Measurements from ENCODE around the gene PCNX2. TPM values are rescaled to one million over a fixed set of nuclear protein-coding genes. Genes with fewer than 3 reads are reported as not detected.

The PCNX2 gene
- total RNA-seq, 2 experiments from 2014 or later: 17.7 to 18.6 TPM

- Mint-ChIP-seq H3K27ac (no peak overlapping the region), H3K4me1 (ENCODE audit: low read depth) (no peaks in the 10 kb centered on the region), H3K36me3 (ENCODE audit: low read depth) (no peaks in the 10 kb centered on the region), H3K27me3 (ENCODE audit: low read depth) (no peaks in the 10 kb centered on the region), H3K4me3 (no peak overlapping the region), H3K9me3 (ENCODE audit: insufficient read depth) (no peaks in the 10 kb centered on the region)
- DNase-seq: peak; percentile 23
- ChIA-PET POLR2A (no interaction called here), CTCF (interaction anchor here (1.1 to 2.5 kb wide), 2 partner anchors 10 to 397 kb away, joined by 3 to 6 read pairs; no protein-coding TSS in a partner anchor)
- no peak for ATAC-seq
Measured at GRCh38 chr1:233025157-233025556, 270.4 kb downstream of the PCNX2 start.

GRCh38 chr1:233024199-233024598 lies 271.3 kb downstream of the PCNX2 start:
- POLR2A ChIA-PET: no interaction called here
- Mint-ChIP-seq H3K9me3 (ENCODE audit: insufficient read depth) (no peaks in the 10 kb centered on the region), H3K36me3 (ENCODE audit: low read depth) (peaks cover under 1% of the 10 kb centered on the region), H3K4me1 (ENCODE audit: low read depth) (no peaks in the 10 kb centered on the region), H3K27ac (no peak overlapping the region), H3K27me3 (ENCODE audit: low read depth) (no peaks in the 10 kb centered on the region), H3K4me3 (no peak overlapping the region)
- no peak for ATAC-seq
- CTCF ChIA-PET: interaction anchor here (2.5 kb wide), 1 partner anchor 11 kb away, joined by 6 read pairs; no protein-coding TSS in a partner anchor
- DNase-seq: no peak

DNA sequence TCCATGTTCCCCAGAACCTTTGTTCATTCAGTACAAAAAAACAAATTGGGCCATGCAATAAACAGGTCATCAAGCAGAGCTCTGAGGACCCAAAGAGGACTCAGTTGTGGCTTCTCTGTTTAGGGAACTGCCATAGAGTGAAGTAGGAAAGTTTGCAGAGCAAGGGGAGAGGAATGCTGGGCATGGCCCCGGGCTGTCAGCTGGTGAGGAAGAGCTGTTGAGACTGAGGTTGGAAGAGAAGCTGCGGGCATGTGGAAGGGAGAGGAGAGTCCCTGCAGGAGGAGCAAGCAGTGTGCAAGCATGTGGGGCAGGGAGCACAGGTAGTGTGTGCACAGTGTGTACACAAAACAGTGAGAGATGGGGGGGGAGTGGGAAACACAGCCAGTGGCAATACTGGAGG lies 273.3 kb downstream of the PCNX2 start:
- Mint-ChIP-seq H3K27me3 (ENCODE audit: low read depth) (no peaks in the 10 kb centered on the region), H3K4me1 (ENCODE audit: low read depth) (no peaks in the 10 kb centered on the region), H3K4me3 (no peak overlapping the region), H3K27ac (no peak overlapping the region), H3K36me3 (ENCODE audit: low read depth) (peaks cover 3% of the 10 kb centered on the region), H3K9me3 (ENCODE audit: insufficient read depth) (no peaks in the 10 kb centered on the region)
- ATAC-seq (no peak), DNase-seq (no peak)
- CTCF ChIA-PET: no interaction called here
- POLR2A ChIA-PET: no interaction called here

- no peak overlapping the region for H3K4me3 Mint-ChIP-seq
- H3K9me3 Mint-ChIP-seq (ENCODE audit: insufficient read depth): no peaks in the 10 kb centered on the region
- ATAC-seq (no peak), DNase-seq (no peak)
- H3K36me3 Mint-ChIP-seq (ENCODE audit: low read depth): peaks cover 5% of the 10 kb centered on the region
- no peaks in the 10 kb centered on the region for H3K27me3 Mint-ChIP-seq (ENCODE audit: low read depth)
- H3K27ac Mint-ChIP-seq: no peak overlapping the region
- CTCF ChIA-PET: no interaction called here
- peaks cover 10% of the 10 kb centered on the region for H3K4me1 Mint-ChIP-seq (ENCODE audit: low read depth)
- POLR2A ChIA-PET: no interaction called here
Measured at GRCh38 chr1:233020426-233020825, 275.1 kb downstream of the PCNX2 start.

GRCh38 chr1:233019778-233020325 lies 275.7 kb downstream of the PCNX2 start:
- ChIA-PET POLR2A (no interaction called here), CTCF (no interaction called here)
- Mint-ChIP-seq H3K27ac (no peak overlapping the region), H3K4me1 (ENCODE audit: low read depth) (peaks cover 10% of the 10 kb centered on the region), H3K36me3 (ENCODE audit: low read depth) (peaks cover 5% of the 10 kb centered on the region), H3K27me3 (ENCODE audit: low read depth) (no peaks in the 10 kb centered on the region), H3K4me3 (no peak overlapping the region), H3K9me3 (ENCODE audit: insufficient read depth) (no peaks in the 10 kb centered on the region)
- no peak for ATAC-seq
- no peak for DNase-seq

- peaks cover 10% of the 10 kb centered on the region for H3K4me1 Mint-ChIP-seq (ENCODE audit: low read depth)
- H3K9me3 Mint-ChIP-seq (ENCODE audit: insufficient read depth): no peaks in the 10 kb centered on the region
- H3K4me3 Mint-ChIP-seq: no peak overlapping the region
- POLR2A ChIA-PET: no interaction called here
- peaks cover 11% of the 10 kb centered on the region for H3K36me3 Mint-ChIP-seq (ENCODE audit: low read depth)
- ATAC-seq (no peak), DNase-seq (no peak)
- no peak overlapping the region for H3K27ac Mint-ChIP-seq
- CTCF ChIA-PET: no interaction called here
- H3K27me3 Mint-ChIP-seq (ENCODE audit: low read depth): no peaks in the 10 kb centered on the region
Measured at GRCh38 chr1:233019083-233019482, 276.4 kb downstream of the PCNX2 start.

- Mint-ChIP-seq H3K36me3 (ENCODE audit: low read depth) (peaks cover 21% of the 10 kb centered on the region), H3K27me3 (ENCODE audit: low read depth) (no peaks in the 10 kb centered on the region), H3K4me1 (ENCODE audit: low read depth) (peaks cover 14% of the 10 kb centered on the region), H3K4me3 (no peak overlapping the region), H3K9me3 (ENCODE audit: insufficient read depth) (no peaks in the 10 kb centered on the region), H3K27ac (no peak overlapping the region)
- DNase-seq (no peak), ATAC-seq (no peak)
- POLR2A ChIA-PET: no interaction called here
- CTCF ChIA-PET: no interaction called here
Measured at GRCh38 chr1:233016798-233017197, 278.7 kb downstream of the PCNX2 start.

GRCh38 chr1:233015965-233016364 lies 279.6 kb downstream of the PCNX2 start:
- Mint-ChIP-seq H3K36me3 (ENCODE audit: low read depth) (peaks cover 21% of the 10 kb centered on the region), H3K27ac (no peak overlapping the region), H3K27me3 (ENCODE audit: low read depth) (no peaks in the 10 kb centered on the region), H3K9me3 (ENCODE audit: insufficient read depth) (no peaks in the 10 kb centered on the region), H3K4me3 (no peak overlapping the region), H3K4me1 (ENCODE audit: low read depth) (peaks cover 15% of the 10 kb centered on the region)
- ChIA-PET POLR2A (no interaction called here), CTCF (no interaction called here)
- DNase-seq: no peak
- peak; percentile 53 for ATAC-seq

GRCh38 chr1:233012021-233012420 lies 283.5 kb downstream of the PCNX2 start:
- Mint-ChIP-seq H3K4me1 (ENCODE audit: low read depth) (peaks cover 20% of the 10 kb centered on the region), H3K36me3 (ENCODE audit: low read depth) (peaks cover 18% of the 10 kb centered on the region), H3K27ac (no peak overlapping the region), H3K27me3 (ENCODE audit: low read depth) (no peaks in the 10 kb centered on the region), H3K4me3 (no peak overlapping the region), H3K9me3 (ENCODE audit: insufficient read depth) (no peaks in the 10 kb centered on the region)
- no peak for ATAC-seq
- no peak for DNase-seq
- ChIA-PET CTCF (no interaction called here), POLR2A (no interaction called here)

DNA sequence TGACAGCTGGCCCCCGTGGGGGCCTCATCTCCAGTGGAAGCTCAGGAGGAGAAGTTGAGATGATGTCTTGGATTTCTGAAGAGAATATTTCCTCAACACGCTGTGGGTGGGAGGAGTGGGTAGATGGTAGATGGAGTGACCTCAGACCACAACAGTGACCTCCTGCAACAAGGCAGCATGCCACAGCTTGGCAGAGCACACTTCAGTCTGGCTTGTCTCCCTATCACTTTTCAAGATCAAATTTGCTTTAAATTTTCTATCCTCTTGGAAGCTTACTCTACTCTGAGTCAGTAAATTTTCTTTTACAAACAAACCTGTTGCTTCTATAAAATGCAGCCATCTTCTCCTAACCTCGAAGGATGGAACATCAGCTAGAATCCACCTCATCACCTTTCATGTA lies 285.4 kb downstream of the PCNX2 start:
- Mint-ChIP-seq H3K4me1 (ENCODE audit: low read depth) (peaks cover 9% of the 10 kb centered on the region), H3K9me3 (ENCODE audit: insufficient read depth) (no peaks in the 10 kb centered on the region), H3K27me3 (ENCODE audit: low read depth) (no peaks in the 10 kb centered on the region), H3K36me3 (ENCODE audit: low read depth) (peaks cover 18% of the 10 kb centered on the region), H3K4me3 (no peak overlapping the region), H3K27ac (no peak overlapping the region)
- ATAC-seq (no peak), DNase-seq (no peak)
- POLR2A ChIA-PET: no interaction called here
- CTCF ChIA-PET: no interaction called here

GRCh38 chr1:233006541-233006973 lies 289.0 kb downstream of the PCNX2 start:
- Mint-ChIP-seq H3K4me3 (no peak overlapping the region), H3K27me3 (ENCODE audit: low read depth) (no peaks in the 10 kb centered on the region), H3K4me1 (ENCODE audit: low read depth) (peaks cover 5% of the 10 kb centered on the region), H3K36me3 (ENCODE audit: low read depth) (peaks cover 7% of the 10 kb centered on the region), H3K27ac (no peak overlapping the region), H3K9me3 (ENCODE audit: insufficient read depth) (no peaks in the 10 kb centered on the region)
- DNase-seq: no peak
- ATAC-seq: no peak
- CTCF ChIA-PET: no interaction called here
- POLR2A ChIA-PET: no interaction called here

- H3K9me3 Mint-ChIP-seq (ENCODE audit: insufficient read depth): no peaks in the 10 kb centered on the region
- H3K4me3 Mint-ChIP-seq: no peak overlapping the region
- no peaks in the 10 kb centered on the region for H3K27me3 Mint-ChIP-seq (ENCODE audit: low read depth)
- peaks cover 5% of the 10 kb centered on the region for H3K4me1 Mint-ChIP-seq (ENCODE audit: low read depth)
- POLR2A ChIA-PET: no interaction called here
- peaks cover 7% of the 10 kb centered on the region for H3K36me3 Mint-ChIP-seq (ENCODE audit: low read depth)
- no peak overlapping the region for H3K27ac Mint-ChIP-seq
- no peak for ATAC-seq
- CTCF ChIA-PET: no interaction called here
- no peak for DNase-seq
Measured at GRCh38 chr1:233006108-233006507, 289.4 kb downstream of the PCNX2 start.

DNA sequence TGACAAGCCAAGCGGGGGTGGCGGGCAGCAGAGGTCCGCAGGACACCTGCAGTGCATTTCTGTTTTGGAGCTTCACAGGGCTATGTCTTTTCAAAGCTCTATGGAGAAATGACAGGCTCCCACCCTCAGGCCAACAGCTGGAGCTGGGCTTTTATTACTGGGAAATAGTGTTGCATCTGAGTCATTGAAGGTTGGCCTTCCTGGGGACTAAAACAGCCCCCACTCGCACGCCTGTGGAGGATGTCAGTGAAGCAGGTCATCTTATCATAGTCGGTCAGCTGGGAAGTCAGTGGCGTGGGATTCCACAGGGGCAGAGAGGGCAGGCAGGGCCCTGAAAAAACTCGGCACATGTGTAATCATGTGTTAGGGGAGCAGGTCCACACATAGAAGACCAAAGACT lies 289.8 kb downstream of the PCNX2 start:
- no peaks in the 10 kb centered on the region for H3K9me3 Mint-ChIP-seq (ENCODE audit: insufficient read depth)
- ChIA-PET POLR2A (no interaction called here), CTCF (no interaction called here)
- peaks cover 8% of the 10 kb centered on the region for H3K36me3 Mint-ChIP-seq (ENCODE audit: low read depth)
- DNase-seq: no peak
- H3K4me1 Mint-ChIP-seq (ENCODE audit: low read depth): peaks cover 5% of the 10 kb centered on the region
- no peak overlapping the region for H3K4me3 Mint-ChIP-seq
- ATAC-seq: no peak
- no peaks in the 10 kb centered on the region for H3K27me3 Mint-ChIP-seq (ENCODE audit: low read depth)
- H3K27ac Mint-ChIP-seq: no peak overlapping the region

Data from activated CD8-positive, alpha-beta T cell treated with anti-CD3 and anti-CD28 coated beads, Interleukin-2, amount 10 ng/mL, durations not matched to agents 7 days and 5 days (primary cell).